HG03460 (cell line): Measurements from ENCODE around the gene THRB.

Experiments used
- ATAC-seq: cut with Tn5 transposase; IDR thresholded peaks from one replicate; pipeline ENCODE4 v1.9.1; 2021; ENCODE audit not compliant: unreplicated experiment

The THRB gene

DNA sequence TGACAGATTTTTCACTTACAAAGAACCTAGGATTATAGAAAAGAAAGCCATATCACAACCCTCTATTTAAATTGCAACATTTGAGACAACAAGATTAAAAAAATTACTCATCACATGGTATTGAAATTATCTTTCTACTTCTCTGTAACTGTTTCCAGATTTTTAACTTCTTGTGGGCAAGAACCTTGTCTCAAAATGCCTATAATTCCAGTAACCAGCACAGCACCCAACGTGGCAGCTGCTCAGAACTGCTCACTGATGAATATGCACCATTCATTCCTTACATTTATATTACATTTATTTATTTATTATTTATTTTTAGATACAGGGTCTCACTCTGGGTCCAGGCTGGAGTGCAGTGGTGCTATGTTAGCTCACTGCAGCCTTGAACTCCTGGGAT lies 216.1 kb downstream of the THRB start:
- no peak for ATAC-seq

GRCh38 chr3:24273491-24273890 lies 221.2 kb downstream of the THRB start:
- no peak for ATAC-seq

GRCh38 chr3:24272875-24273274 lies 221.8 kb downstream of the THRB start:
- no peak for ATAC-seq

GRCh38 chr3:24272408-24272807 lies 222.2 kb downstream of the THRB start:
- no peak for ATAC-seq

GRCh38 chr3:24271228-24271627 lies 223.4 kb downstream of the THRB start:
- no peak for ATAC-seq

DNA sequence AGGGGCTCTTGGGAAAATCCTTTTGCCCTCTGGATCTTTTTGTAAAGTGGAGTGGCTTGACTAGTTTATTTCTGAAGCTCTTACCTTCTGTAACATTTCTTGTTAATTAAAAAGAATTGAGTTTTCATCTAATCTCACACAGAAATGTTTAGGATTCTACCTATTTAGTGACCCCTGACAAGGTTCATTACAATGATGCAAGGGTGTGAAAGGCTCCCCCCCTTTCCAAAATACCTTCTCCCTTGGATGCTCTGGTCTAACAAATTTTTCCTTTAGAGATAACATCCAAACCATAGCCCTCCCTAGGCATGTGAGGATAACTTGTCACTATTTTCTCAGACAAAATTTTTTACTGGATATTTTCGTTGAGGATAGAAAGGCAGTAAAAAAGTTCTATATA lies 223.9 kb downstream of the THRB start:
- no peak for ATAC-seq

DNA sequence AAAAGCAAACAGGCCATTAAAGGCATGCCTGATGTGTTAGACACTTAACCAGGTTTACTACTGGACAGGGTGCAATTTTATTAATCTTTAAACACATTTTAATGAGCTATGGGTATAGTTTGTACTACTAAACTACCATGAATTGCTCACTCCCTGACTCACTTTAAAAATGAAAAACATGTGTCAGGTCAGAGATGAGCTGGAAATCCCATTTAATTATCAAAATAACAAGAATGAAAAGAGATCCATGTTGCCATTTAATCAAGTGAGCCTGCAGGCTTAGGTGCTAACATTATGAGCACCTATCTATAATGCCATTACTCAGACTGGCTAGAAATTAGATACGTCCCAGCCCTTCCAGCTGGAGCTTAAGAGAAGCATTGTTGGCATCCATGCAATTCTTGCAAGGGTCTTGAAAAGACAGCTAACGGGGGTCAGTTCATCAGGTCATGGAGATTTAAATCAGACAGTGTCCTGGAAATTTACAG lies 224.4 kb downstream of the THRB start:
- ATAC-seq, result no peak

GRCh38 chr3:24264748-24265158 lies 229.9 kb downstream of the THRB start:
- ATAC-seq, result peak; percentile 68

GRCh38 chr3:24264011-24264410 lies 230.6 kb downstream of the THRB start:
- ATAC-seq, result no peak

- ATAC-seq, result no peak
These were observed 231.5 kb downstream of the THRB start for GRCh38 chr3:24263069-24263668.

DNA sequence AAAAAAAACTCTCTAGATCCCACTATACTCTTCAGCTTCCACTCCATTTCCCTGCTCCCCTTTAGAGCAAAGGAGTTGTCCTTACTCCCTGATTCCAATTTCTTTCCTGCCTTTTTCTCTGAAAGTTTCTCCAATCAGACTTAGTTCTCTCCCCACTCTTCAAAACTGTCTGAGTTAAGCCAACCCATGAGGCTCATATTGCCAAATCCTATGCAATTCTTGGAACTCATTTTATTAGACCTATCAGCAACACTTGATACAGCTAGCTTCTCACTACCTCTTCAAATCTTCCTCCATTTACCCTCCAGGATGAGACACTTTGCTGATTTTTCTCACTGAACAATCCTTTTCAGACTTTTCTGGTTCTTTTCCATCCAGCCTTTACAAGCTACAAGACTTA lies 233.1 kb downstream of the THRB start:
- no peak for ATAC-seq

GRCh38 chr3:24259901-24260512 lies 234.6 kb downstream of the THRB start:
- no peak for ATAC-seq

GRCh38 chr3:24258727-24259600 lies 235.7 kb downstream of the THRB start:
- no peak for ATAC-seq

DNA sequence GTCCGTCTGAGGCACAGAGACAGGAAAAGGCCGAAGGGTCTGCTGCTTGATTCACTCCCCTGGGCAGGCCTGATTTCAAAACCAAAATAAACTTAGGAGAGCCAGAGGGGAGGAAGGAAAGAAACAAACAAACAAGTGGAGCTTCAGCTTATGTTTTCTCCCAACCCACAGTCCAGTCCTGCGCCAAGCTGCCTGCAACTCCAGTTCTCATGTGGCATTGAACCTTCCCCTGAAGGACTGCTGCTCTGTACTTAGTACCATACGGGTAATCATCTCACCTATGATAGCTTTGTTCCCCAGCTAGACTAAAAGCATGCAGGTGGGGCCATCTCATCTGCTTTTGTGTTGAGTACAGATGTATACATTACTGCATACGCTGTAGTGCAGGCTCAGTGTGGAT lies 236.4 kb downstream of the THRB start:
- no peak for ATAC-seq

- ATAC-seq, result no peak
These were observed 239.2 kb downstream of the THRB start for GRCh38 chr3:24255414-24255813.

GRCh38 chr3:24254649-24255048 lies 240.0 kb downstream of the THRB start:
- no peak for ATAC-seq

- no peak for ATAC-seq
These were observed 241.3 kb downstream of the THRB start for GRCh38 chr3:24253336-24253735.

GRCh38 chr3:24249523-24249922 lies 245.1 kb downstream of the THRB start:
- no peak for ATAC-seq

- no peak for ATAC-seq
These were observed 249.6 kb downstream of the THRB start for GRCh38 chr3:24245056-24245455.

DNA sequence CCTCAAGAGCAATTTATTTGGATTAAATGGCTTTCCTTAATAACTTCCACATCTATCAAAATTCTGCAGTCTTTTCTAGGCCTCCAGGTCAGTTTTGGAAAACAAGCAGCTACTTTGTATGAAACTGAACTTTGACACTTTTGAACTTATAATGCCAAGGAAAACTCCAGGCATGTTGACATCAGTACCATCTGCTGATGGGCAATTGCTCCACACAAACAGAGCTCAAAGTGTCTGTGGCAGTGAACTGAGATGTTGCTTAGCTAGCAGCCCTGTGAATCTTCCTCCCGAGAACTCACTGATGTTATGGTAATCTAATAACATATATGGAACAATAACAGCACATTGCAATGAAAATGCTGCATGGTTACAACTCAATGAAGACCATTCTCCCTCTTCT lies 250.2 kb downstream of the THRB start:
- ATAC-seq, result no peak

GRCh38 chr3:24242012-24242698 lies 252.5 kb downstream of the THRB start:
- no peak for ATAC-seq
